GM19438 (cell line): ENCODE data around the gene CFAP52.
"Not testable (repeated sequence)": the region's sequence is repeated elsewhere in the genome, so short reads cannot be mapped to it uniquely, and the experiment has no call there.

Source experiments
- ATAC-seq: cut with Tn5 transposase; IDR thresholded peaks from one replicate; pipeline ENCODE4 v1.9.1; 2021; ENCODE audit warnings: low read depth; ENCODE audit not compliant: unreplicated experiment

The CFAP52 gene

GRCh38 chr17:9644910-9645751, 68.7 kb downstream of the CFAP52 start, which contains the start of gene USP43:
Gene USP43 (plus strand): TSS chr17:9645517. CDS start chr17:9645633, 116 bp downstream.
- ATAC-seq = peak; percentile 36

GRCh38 chr17:9645851-9646545, 69.6 kb downstream of the CFAP52 start:
- peak; percentile 43 for ATAC-seq

DNA sequence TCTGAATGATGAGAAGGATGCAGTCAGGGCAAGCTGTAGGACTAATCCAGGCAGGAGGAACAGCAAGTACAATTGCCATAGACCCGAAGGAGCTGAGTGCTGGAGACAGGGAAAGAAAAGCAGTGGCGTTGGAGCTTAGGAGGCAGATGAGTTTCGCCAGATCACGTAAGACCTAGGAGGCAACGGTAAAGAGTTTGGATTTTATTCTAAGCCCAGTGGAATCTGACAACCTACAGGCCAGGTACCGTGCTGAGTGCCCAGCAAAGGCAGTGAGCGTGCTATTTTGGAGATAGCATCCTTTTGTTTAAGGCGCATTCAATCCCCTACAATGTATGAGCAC, 70.1 kb downstream of the CFAP52 start:
- ATAC-seq = no peak

DNA sequence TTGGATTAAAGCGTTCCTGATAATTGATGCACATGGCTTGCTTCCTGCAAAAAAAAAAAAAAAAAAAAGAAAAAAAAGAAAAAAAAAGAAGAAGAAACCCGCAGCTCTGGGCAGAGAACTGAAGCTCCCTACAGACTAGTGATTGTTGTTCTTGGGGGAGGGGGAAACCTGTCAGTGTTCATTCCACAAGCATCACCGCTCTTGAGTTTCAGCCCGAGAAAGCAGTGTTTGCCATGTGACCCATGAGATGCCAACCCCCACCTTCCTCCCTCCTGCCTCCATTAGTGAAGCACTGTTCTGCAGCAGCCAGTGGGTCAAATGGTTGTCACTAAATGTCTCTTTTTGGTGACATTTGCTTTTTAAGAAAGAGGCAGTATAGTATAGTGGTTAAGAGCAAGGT, 70.6 kb downstream of the CFAP52 start:
- ATAC-seq = no peak

- no peak for ATAC-seq
Observed at GRCh38 chr17:9648521-9649110, 72.2 kb downstream of the CFAP52 start.

DNA sequence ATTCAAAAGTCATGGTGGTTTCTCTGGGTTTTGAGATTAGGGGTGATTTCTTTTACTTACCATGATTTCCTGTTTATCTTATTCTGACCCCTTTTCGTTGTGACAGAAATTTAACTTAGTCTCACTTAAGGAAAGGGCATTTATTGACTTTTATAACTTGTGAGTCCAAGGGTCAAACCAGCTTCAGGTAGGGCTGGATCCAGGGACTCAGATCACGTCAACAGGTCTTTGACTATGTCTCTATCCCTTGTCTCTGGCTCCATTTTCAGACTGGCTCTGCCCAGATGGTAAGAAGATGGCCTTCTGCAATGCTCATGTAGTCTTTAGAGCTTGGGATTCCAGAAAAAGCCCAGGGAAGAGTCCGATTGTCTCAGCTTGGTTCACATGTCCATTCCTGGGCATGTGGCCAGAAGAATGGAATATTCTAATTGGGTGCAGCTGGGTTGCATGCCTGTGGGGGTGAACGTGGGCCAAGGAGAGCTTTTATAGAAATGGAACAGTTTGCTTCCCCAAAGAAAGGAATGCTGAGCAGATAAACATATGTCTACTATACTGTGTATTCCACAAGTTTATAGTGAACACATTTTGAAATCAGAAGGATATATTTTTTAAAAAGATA, 82.3 kb downstream of the CFAP52 start:
- ATAC-seq = no peak

DNA sequence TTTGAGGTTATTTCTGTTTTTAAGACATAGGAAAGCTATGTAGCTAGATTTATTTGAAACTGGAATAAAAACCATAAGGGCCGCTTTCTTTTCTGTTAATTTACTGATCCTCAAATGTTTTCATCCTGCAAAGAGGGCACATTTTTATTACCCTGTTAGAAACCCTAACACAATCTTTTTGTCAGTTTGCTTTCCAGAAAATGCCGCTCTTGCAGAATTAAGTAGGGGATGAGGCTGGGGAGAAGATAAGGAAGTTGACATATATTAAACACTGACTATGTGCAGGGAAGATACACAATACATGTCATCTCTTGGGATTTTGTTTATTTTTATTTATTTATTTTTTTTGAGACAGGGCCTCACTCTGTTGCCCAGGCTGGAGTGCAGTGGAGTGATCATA, 84.6 kb downstream of the CFAP52 start:
- no peak for ATAC-seq

- not testable (repeated sequence) for ATAC-seq
Observed at GRCh38 chr17:9663511-9663910, 87.1 kb downstream of the CFAP52 start.

GRCh38 chr17:9666461-9667050, 90.1 kb downstream of the CFAP52 start:
- no peak for ATAC-seq

DNA sequence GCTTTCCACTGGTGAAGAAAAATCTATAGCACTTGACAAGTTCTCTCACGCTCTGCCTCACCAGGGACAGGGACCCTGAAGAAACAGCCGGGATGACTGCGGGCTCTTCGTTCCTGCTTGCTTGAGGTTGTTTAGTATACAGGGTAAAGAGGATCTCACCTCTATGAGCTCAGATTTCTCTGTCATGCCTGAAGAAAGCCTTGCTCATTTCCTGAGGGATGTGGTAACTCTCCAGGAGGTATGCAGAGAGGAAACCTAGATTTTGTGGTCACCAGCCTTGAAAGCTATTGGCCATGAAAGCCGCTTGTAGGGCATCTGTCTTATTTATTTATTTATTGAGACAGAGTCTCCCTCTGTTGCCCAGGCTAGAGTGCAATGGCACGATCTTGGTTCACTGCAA, 92.1 kb downstream of the CFAP52 start:
- no peak for ATAC-seq

- no peak for ATAC-seq
Observed at GRCh38 chr17:9669551-9670008, 93.1 kb downstream of the CFAP52 start.

DNA sequence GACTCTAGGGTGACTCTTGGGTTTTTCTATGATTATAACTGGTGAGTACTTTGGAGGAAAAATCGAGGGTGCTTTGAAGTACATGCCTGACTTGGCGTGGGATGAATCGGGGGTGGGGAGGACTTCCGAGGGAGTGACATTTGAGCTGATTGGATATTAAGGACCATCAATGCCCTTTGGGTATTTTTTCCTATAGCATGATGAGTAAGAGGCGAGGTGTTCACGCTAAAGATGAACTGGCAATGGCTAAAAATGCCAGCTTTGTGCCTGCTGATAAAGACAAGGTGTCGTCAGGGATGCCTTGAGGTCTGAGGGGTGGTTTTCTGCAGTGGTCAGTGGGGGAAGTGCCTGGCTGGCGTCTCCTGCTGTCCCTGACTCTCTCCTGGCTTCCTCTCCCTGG, 94.2 kb downstream of the CFAP52 start:
- ATAC-seq = no peak

DNA sequence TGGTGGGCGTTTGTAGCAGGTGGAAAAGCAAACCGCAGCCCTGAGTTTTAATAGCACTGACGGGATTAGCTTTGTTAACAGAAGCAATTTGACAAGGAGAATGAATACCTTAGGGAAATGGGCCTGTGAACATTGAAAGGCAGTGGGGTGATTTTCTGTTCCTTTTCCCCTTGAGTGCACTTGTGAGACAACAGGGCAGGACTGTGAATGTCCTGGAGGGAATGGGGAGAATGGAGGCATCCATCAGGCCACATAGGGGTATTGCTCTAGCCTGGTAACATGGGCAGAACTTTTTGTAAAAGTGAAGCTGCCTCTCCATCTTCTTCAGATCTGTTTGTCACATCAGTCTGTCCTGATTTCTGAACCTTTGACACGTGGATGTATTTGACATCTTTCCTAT, 95.1 kb downstream of the CFAP52 start:
- ATAC-seq = no peak

- ATAC-seq = no peak
Observed at GRCh38 chr17:9672266-9672665, 95.8 kb downstream of the CFAP52 start.

DNA sequence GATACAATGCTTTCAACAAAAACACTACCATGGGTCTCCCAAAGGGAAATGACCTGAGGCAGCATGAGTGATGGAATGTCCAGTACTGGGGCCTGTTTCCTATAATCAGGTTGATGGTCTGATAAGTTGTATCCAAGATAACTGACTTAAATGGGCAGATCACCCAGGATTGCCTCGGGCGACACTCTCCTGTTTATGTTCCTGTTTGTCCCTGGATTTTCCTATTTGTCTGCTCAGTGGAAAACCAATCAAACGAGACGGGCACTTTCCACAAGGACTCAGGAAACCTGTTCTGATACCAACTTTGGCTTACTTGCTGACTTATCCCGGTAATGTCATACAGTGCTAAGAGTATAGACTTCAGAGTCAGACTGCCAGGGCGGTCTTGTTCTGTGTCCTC, 96.2 kb downstream of the CFAP52 start:
- ATAC-seq = no peak

GRCh38 chr17:9676084-9676483, 99.6 kb downstream of the CFAP52 start:
- no peak for ATAC-seq

DNA sequence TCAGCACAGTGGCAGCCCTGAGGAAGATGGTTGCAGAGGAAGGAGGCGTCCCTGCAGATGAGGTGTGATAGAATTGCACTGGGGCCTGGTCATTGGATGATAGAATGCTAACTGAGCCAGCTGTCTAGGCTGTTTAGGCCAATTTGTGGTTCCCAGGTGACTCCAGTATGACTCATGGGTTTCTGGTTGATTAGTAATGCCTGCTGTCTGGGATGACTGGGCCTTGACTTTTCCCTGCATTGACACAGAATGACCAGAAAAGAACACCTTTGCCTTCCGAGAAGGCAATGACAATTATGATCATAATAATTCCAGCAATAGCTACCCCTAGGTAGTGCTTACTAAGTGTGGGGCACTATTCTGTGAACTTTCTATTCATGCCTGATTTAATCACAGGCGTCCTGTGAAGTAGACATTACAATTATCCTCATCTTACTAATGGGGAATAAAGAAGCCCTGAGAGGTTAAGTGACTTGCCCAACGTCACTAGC, 100.4 kb downstream of the CFAP52 start:
- no peak for ATAC-seq

GRCh38 chr17:9677411-9677810, 101.0 kb downstream of the CFAP52 start:
- ATAC-seq = no peak

DNA sequence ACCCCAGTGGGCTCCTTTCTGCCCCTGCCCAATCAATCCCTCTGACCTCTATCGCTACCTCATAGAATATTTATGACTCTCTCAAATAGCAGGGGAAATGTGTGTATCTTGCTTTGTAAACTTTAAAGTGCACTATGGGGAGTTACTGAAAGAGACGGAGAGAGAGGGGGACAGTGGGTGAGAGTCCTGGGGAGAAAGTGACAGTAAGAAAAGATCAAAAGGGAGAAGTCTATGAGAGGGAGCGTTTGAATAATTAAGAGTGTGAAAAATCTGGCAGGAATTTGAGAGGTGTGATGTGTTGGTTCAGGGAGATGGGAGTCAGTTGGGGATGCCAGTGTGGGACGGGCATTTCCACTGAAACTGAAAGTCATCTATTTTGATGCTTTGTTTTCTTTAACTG, 101.5 kb downstream of the CFAP52 start:
- ATAC-seq = no peak

DNA sequence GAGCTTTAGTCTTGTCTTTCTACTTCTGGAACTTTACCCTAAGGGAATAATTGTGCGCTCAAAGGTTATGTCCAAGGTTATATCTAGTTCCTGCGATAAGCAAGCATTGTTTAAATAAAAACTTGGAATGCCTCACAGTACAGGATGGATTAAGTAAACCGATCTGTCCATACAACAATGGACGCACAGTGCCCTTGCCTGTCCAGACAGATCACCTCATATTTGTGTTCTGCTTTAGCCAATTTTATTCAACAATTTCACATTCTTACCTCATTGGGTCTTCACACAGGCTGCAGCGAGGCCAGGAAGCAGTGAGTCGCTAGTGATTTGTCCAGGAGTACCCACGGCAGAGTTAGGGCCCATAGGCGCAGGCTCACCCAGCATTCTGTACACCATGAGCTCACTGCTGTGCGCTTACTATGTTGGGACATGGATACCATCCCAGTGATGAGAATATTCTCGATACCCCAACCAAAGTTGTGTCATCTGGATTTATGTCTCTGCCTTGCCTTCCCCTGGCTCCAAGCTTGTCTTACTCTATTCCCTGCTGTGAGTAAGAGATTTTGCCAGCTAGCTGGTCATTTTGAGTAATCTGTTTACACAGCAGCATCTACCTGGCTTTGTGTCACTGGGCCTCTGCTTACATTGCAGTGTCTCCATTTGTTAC, 108.6 kb downstream of the CFAP52 start:
- ATAC-seq = no peak
